AG09309 (cell line): ENCODE measurements around the gene RBBP5.

Experiments used
- DNase-seq: peaks from one replicate; pipeline ENCODE4 v3.0.0-alpha.2; 2010; ENCODE audit warnings: low read depth
- H3K4me3 ChIP-seq: 2 replicates; pipeline ENCODE4 v1.5.1; 2011; ENCODE audit warnings: mild to moderate bottlenecking, low read depth, low read length, moderate library complexity; ENCODE audit not compliant: control insufficient read depth
- CTCF ChIP-seq: IDR thresholded peaks from 2 replicates; pipeline ENCODE4 v1.5.1; 2011; ENCODE audit warnings: mild to moderate bottlenecking, low read depth, low read length, inconsistent platforms; ENCODE audit not compliant: insufficient read depth, control insufficient read depth; ENCODE audit errors: missing control alignments

Gene RBBP5

GRCh38 chr1:205111354-205111753 lies 10.4 kb downstream of the RBBP5 start:
- no peak overlapping the region for H3K4me3 ChIP-seq
- no peak for DNase-seq
- TF ChIP-seq CTCF, result no peak

- TF ChIP-seq CTCF, result no peak
- DNase-seq, result no peak
- H3K4me3 ChIP-seq, result no peak overlapping the region
Observed at GRCh38 chr1:205109711-205110110, 12.1 kb downstream of the RBBP5 start.

GRCh38 chr1:205109269-205109668 lies 12.5 kb downstream of the RBBP5 start:
- H3K4me3 ChIP-seq, result no peak overlapping the region
- no peak for DNase-seq
- TF ChIP-seq CTCF, result no peak

GRCh38 chr1:205108464-205108863 lies 13.3 kb downstream of the RBBP5 start:
- no peak for DNase-seq
- no peak for TF ChIP-seq CTCF

GRCh38 chr1:205107327-205107726 lies 14.5 kb downstream of the RBBP5 start:
- no peak for DNase-seq
- no peak overlapping the region for H3K4me3 ChIP-seq
- TF ChIP-seq CTCF, result no peak

More at GRCh38 chr1:205108464-205108863, 13.3 kb downstream of the RBBP5 start:
- H3K4me3 ChIP-seq, result no peak overlapping the region

- no peak for TF ChIP-seq CTCF
- DNase-seq, result no peak
- H3K4me3 ChIP-seq, result no peak overlapping the region
Observed at GRCh38 chr1:205102404-205102803, 19.4 kb downstream of the RBBP5 start.

- no peak for DNase-seq
- TF ChIP-seq CTCF, result no peak
- H3K4me3 ChIP-seq, result no peak overlapping the region
Observed at GRCh38 chr1:205098242-205098641, 23.5 kb downstream of the RBBP5 start.
